Limb (tissue), 2 donors: ENCODE results near the gene CNIH2.

Experiments used
- DNase-seq, 2 donors: peaks; one replicate each; pipeline ENCODE4 v3.0.0-alpha.2; 2016; ENCODE audit errors: extremely low spot score in 2 of 2

CNIH2 gene

GRCh38 chr11:66329165-66329673 lies 51.2 kb downstream of the CNIH2 start:
- DNase-seq, result no peak

GRCh38 chr11:66330931-66331330 lies 53.0 kb downstream of the CNIH2 start:
- no peak for DNase-seq

- peak in 1 of 2 donors; percentile 21 for DNase-seq
Measured at GRCh38 chr11:66331542-66332370, 53.8 kb downstream of the CNIH2 start.

- no peak for DNase-seq
Measured at GRCh38 chr11:66332371-66333219, 54.6 kb downstream of the CNIH2 start.

- peak in 1 of 2 donors; percentile 21 for DNase-seq
Measured at GRCh38 chr11:66333220-66333877, 55.4 kb downstream of the CNIH2 start.
